AG09319 (cell line): ENCODE data around the gene TOGARAM1.
A peak's percentile ranks its signal among the peaks of the same experiment; 100 is the strongest.

ENCODE experiments used
- DNase-seq: peaks from one replicate; pipeline ENCODE4 v3.0.0-alpha.2; 2010; ENCODE audit warnings: low read depth; ENCODE audit errors: extremely low read depth
- TF ChIP-seq, protein P1 (sequence below): IDR thresholded peaks from 2 replicates; pipeline ENCODE4 v1.5.1; 2011; ENCODE audit warnings: low read depth, mild to moderate bottlenecking, inconsistent platforms, low read length, moderate library complexity

Gene TOGARAM1, protein sequence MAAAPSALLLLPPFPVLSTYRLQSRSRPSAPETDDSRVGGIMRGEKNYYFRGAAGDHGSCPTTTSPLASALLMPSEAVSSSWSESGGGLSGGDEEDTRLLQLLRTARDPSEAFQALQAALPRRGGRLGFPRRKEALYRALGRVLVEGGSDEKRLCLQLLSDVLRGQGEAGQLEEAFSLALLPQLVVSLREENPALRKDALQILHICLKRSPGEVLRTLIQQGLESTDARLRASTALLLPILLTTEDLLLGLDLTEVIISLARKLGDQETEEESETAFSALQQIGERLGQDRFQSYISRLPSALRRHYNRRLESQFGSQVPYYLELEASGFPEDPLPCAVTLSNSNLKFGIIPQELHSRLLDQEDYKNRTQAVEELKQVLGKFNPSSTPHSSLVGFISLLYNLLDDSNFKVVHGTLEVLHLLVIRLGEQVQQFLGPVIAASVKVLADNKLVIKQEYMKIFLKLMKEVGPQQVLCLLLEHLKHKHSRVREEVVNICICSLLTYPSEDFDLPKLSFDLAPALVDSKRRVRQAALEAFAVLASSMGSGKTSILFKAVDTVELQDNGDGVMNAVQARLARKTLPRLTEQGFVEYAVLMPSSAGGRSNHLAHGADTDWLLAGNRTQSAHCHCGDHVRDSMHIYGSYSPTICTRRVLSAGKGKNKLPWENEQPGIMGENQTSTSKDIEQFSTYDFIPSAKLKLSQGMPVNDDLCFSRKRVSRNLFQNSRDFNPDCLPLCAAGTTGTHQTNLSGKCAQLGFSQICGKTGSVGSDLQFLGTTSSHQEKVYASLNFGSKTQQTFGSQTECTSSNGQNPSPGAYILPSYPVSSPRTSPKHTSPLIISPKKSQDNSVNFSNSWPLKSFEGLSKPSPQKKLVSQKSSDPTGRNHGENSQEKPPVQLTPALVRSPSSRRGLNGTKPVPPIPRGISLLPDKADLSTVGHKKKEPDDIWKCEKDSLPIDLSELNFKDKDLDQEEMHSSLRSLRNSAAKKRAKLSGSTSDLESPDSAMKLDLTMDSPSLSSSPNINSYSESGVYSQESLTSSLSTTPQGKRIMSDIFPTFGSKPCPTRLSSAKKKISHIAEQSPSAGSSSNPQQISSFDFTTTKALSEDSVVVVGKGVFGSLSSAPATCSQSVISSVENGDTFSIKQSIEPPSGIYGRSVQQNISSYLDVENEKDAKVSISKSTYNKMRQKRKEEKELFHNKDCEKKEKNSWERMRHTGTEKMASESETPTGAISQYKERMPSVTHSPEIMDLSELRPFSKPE (N-terminal part only)

GRCh38 chr14:44961554-44962333, at the start of gene TOGARAM1, which contains the start of gene KLHL28:
Gene TOGARAM1 (plus strand): TSS chr14:44962190. CDS start chr14:44962422, 232 bp downstream.
Gene KLHL28 (minus strand): TSS chr14:44961947. CDS start chr14:44945928, 16,019 bp downstream.
- TF ChIP-seq, protein P1, sequence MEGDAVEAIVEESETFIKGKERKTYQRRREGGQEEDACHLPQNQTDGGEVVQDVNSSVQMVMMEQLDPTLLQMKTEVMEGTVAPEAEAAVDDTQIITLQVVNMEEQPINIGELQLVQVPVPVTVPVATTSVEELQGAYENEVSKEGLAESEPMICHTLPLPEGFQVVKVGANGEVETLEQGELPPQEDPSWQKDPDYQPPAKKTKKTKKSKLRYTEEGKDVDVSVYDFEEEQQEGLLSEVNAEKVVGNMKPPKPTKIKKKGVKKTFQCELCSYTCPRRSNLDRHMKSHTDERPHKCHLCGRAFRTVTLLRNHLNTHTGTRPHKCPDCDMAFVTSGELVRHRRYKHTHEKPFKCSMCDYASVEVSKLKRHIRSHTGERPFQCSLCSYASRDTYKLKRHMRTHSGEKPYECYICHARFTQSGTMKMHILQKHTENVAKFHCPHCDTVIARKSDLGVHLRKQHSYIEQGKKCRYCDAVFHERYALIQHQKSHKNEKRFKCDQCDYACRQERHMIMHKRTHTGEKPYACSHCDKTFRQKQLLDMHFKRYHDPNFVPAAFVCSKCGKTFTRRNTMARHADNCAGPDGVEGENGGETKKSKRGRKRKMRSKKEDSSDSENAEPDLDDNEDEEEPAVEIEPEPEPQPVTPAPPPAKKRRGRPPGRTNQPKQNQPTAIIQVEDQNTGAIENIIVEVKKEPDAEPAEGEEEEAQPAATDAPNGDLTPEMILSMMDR = no peak
- DNase-seq = peak; percentile 99

GRCh38 chr14:44914849-44915248, 47.1 kb upstream of the TOGARAM1 start:
- DNase-seq = no peak
- TF ChIP-seq, protein P1 = no peak

DNA sequence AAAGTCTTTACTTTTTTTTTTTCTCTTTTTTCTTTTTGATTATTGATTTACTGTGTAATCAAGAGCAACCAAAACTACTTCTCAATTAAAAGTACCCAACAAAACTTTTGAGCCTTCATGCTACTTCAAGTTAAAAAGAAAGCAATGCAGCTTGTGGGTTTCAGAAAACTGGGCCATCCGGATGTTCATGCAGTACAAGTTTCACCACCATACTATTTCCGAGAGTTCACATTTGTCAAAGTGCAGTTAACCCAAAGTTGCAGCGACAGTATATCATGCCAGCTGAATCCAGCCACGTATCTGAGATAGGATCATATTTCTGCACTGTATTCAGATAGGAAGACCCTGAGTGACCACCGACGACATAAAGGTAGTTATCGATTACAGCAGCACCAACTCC, 33.2 kb upstream of the TOGARAM1 start:
- TF ChIP-seq, protein P1 = no peak
- no peak for DNase-seq

DNA sequence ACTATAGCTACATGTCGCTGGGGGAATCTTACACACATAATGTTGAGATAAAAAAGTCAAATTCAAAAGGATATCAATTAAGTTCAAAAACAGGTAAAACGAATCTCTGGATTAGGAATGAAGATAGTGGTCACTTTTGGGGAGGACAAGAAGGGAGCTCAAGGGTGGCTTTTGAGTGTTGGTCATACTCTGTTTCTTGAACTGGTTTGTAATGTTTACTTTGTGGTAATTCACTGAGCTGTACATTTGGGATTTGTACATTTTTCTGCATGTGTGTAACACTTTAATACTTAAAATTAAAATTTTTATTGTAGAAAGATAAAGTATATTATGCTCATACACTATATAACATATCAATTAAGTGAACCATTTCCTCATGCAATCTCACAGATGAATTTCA, 26.8 kb upstream of the TOGARAM1 start:
- no peak for DNase-seq
- TF ChIP-seq, protein P1 = no peak

- no peak for DNase-seq
These were observed 24.4 kb upstream of the TOGARAM1 start for GRCh38 chr14:44937547-44937946.

GRCh38 chr14:44940211-44940610, 21.8 kb upstream of the TOGARAM1 start:
- DNase-seq = no peak
- TF ChIP-seq, protein P1 = no peak

More at GRCh38 chr14:44937547-44937946, 24.4 kb upstream of the TOGARAM1 start:
- TF ChIP-seq, protein P1 = no peak
